Muscle layer of colon (tissue), 2 donors: Measurements from ENCODE around the gene EREG.

Experiments used
- H3K27ac ChIP-seq: one replicate; pipeline ENCODE4 v1.7.0; 2013; ENCODE audit warnings: low read depth, mild to moderate bottlenecking, low read length, moderate library complexity
- H3K27me3 ChIP-seq, 2 donors: one replicate each; pipeline ENCODE4 v1.7.0; 2013; ENCODE audit warnings: low read length in 2 of 2, mild to moderate bottlenecking in 2 of 2; ENCODE audit not compliant: insufficient read depth in 2 of 2, control insufficient read depth in 1 of 2
- H3K36me3 ChIP-seq: one replicate; pipeline ENCODE4 v1.7.0; 2013; ENCODE audit warnings: mild to moderate bottlenecking, low read length; ENCODE audit not compliant: insufficient read depth
- H3K4me1 ChIP-seq: one replicate; pipeline ENCODE4 v1.7.0; 2013; ENCODE audit warnings: mild to moderate bottlenecking, low read length; ENCODE audit not compliant: insufficient read depth
- H3K4me3 ChIP-seq, 2 donors: one replicate each; pipeline ENCODE4 v1.7.0; 2013; ENCODE audit warnings: low read length in 2 of 2, low read depth in 1 of 2, mild to moderate bottlenecking in 1 of 2, moderate library complexity in 1 of 2
- H3K9ac ChIP-seq: one replicate; pipeline ENCODE4 v1.7.0; 2013; ENCODE audit warnings: low read length
- H3K9me3 ChIP-seq: one replicate; pipeline ENCODE4 v1.7.0; 2013; ENCODE audit warnings: mild to moderate bottlenecking, low read length
- donor health status: abdominal sarcoma.
- donor health status: Adenocarcinoma of cecum.

The EREG gene

GRCh38 chr4:74433541-74434172 is 68.7 kb downstream of the EREG start:
- Histone ChIP-seq H3K4me1 (no peaks in the 10 kb centered on the region), H3K9ac (no peak overlapping the region), H3K4me3 (no peak overlapping the region), H3K9me3 (no peaks in the 10 kb centered on the region), H3K36me3 (no peaks in the 10 kb centered on the region), H3K27me3 (no peaks in the 10 kb centered on the region), H3K27ac (no peak overlapping the region)

- H3K9me3 ChIP-seq, result no peaks in the 10 kb centered on the region
- no peaks in the 10 kb centered on the region for H3K36me3 ChIP-seq
- no peak overlapping the region for H3K4me3 ChIP-seq
- H3K27me3 ChIP-seq, result no peaks in the 10 kb centered on the region
- H3K27ac ChIP-seq, result no peak overlapping the region
- H3K9ac ChIP-seq, result no peak overlapping the region
- no peaks in the 10 kb centered on the region for H3K4me1 ChIP-seq
Measured at GRCh38 chr4:74435296-74435695, 70.4 kb downstream of the EREG start.

- H3K9me3 ChIP-seq, result no peaks in the 10 kb centered on the region
- no peak overlapping the region for H3K27ac ChIP-seq
- H3K9ac ChIP-seq, result no peak overlapping the region
- no peaks in the 10 kb centered on the region for H3K36me3 ChIP-seq
- H3K4me1 ChIP-seq, result no peaks in the 10 kb centered on the region
- no peaks in the 10 kb centered on the region for H3K27me3 ChIP-seq
- H3K4me3 ChIP-seq, result no peak overlapping the region
Measured at GRCh38 chr4:74437866-74438265, 72.9 kb downstream of the EREG start.
